GM12874 (cell line): ENCODE measurements around the gene RASGRF1.

Experiments used
- CTCF ChIP-seq: IDR thresholded peaks from 2 replicates; pipeline ENCODE4 v1.5.1; 2011; ENCODE audit warnings: low read depth, mild to moderate bottlenecking, control low read depth, low read length, moderate library complexity; ENCODE audit not compliant: insufficient read depth

Gene RASGRF1

GRCh38 chr15:78912316-78912715, 178.3 kb downstream of the RASGRF1 start:
- TF ChIP-seq CTCF: no peak

GRCh38 chr15:78910271-78910670, 180.3 kb downstream of the RASGRF1 start:
- TF ChIP-seq CTCF: no peak
